Measurements from ENCODE around the gene CYP4F12.

DNA sequence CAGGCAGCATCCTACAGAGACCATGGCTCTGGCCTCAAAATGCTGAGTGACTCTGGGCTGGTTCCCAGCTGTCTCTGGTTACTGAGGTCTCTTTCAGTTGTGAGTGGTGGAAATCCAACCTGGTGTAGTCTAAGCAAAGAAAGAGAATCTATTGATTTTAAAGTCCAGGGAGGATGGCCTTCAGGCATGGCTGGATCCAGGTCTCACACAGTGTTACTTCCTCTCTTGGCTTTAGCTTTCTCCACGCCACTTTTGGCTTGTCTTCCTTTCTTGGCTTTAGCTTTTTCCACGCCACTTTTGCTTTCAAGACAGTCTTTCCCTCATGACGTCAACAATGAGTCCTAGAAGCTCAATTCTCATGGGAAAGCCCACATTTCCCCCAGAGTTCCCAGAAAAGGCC is 28.1 kb upstream of the CYP4F12 start:
- no peak for TF ChIP-seq EZH2 (IDR thresholded peaks at IDR 0.05)
- TF ChIP-seq POLR2AphosphoS5 (IDR thresholded peaks at IDR 0.05; ENCODE audit: borderline replicate concordance, low read depth, low read length), result no peak
- TF ChIP-seq FOXP2 (optimal IDR thresholded peaks at IDR 0.05; ENCODE audit: control extremely low read depth, extremely low read length, insufficient read depth), result no peak

Measured in SK-N-MC (cell line).